Measurements from ENCODE around the gene IFNAR2. TPM values are rescaled to one million over a fixed set of nuclear protein-coding genes. Genes with fewer than 3 reads are reported as not detected.
"Not testable (repeated sequence)": the region's sequence is repeated elsewhere in the genome, so short reads cannot be mapped to it uniquely, and the experiment has no call there.

IFNAR2 gene
- total RNA-seq, 1 donor from 2014 or later = 9.0 TPM

DNA sequence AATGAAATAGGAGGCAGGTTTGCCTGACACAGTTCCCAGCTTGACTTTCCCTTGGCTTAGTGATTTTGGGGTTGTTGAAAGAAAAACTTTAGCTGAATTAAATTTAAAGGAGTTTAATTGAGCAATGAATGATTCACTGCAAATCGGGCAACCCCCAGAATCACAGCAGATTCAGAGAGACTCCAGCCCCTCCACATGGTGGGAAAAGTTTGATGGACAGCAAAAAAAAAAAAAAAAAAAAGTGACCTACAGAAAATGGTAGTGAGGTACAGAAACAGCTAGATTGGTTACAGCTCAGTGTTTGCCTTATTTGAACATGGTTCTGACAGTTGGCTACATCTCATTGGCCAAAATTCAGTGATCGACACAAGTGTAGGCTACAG, 12.6 kb upstream of the IFNAR2 start:
- DNase-seq = no peak

DNA sequence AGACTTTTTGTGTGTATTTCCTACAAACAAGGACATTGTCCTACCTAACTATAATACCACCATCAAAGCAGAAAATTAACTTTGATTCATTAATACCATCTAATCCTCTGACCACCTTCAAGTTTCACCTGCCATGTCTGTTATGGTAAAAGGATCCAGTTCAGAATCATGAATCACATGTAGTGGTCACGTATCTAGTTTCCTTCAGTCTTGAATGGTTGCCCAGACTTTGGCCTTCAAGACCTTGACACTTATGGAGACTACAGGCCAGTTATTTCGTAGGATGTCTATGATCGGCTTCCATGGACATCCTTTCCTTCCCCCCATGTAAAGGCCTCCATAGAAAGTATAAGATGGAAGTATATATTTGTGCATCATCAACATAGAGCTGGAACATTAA, 10.4 kb upstream of the IFNAR2 start:
- DNase-seq = no peak

DNA sequence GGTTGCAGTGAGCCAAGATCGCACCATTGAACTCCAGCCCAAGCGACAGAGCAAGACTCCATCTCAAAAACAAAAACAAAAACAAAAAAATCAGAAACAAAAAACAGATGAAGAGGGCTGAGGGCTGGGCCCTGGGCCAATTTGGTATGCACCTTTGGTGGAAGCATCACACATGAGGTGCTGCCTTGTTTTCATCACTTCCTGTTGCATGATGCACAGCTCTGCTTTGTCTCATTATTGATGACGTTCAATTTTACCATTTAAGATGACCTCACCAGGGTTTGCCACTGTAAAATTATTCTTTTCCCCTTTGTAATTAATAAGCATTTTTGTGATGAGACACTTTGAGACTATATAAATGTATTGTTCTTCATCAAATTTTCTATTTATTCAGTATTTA, 9.8 kb upstream of the IFNAR2 start:
- no peak for DNase-seq

DNA sequence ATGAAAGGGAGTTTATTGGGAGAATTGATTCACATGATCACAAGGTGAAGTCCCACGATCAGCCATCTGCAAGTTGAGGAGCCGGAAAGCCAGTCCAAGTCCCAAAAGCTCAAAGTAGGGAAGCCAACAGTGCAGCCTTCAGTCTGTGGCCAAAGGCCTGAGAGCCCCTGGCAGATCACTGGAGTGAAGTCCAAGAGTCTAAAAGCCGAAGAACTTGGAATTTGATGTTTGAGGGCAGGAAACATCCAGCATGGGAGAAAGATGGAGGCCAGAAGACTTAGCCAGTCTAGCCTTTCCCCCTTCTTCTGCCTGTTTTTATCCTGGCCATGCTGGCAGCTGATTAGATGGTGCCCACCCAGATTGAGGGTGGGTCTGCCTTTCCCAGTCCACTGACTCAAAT, 4.4 kb upstream of the IFNAR2 start:
- DNase-seq = not testable (repeated sequence)

DNA sequence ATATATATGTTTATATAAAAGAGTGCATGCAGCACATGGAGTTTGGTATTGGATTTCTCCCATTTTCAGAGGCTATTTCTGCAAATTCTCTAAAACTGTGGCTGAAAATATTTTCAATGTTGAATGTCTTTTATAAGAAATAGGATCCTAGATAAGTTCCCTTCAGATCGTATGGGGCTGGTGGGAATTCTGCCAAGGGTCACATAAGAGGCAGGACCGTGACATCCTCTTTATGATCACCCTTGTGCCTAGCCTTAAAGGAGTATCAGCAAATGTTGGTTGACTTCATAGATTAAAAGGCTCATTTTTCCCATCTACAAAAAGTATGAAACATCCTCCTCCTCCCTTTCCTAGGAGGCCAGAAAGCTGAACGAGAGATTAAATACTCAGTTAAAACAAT, 1.3 kb upstream of the IFNAR2 start:
- DNase-seq = no peak

DNA sequence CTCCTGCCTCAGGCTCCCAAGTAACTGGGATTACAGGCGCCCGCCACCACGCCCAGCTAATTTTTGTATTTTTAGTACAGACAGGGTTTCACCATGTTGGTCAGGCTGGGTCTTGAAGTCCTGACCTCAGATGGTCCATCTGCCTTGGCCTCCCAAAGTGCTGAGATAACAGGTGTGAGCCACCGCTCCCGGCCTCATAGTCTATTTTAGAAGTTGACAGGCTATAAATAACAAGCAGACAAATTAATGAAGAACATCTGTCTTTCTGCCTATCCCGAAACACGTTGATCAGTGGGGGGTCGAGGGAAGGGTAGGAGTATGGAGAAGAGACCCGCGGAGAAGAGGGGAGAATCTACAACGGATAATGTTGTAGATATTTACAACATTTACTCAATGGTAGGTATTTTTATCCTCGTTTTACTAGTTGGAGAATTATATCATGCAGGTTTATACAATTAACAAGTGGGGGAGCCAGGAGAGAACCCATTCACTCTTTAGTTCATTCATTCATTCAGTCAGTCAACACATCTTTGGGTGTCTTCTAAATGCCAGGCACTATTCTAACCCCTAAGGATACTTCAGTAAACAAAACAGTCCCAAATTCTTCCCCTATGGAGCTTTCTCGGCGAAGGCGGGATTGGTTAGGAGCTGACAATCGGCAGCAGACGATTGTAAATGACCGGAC, 497 bp upstream of the IFNAR2 start:
- no peak for DNase-seq

DNA sequence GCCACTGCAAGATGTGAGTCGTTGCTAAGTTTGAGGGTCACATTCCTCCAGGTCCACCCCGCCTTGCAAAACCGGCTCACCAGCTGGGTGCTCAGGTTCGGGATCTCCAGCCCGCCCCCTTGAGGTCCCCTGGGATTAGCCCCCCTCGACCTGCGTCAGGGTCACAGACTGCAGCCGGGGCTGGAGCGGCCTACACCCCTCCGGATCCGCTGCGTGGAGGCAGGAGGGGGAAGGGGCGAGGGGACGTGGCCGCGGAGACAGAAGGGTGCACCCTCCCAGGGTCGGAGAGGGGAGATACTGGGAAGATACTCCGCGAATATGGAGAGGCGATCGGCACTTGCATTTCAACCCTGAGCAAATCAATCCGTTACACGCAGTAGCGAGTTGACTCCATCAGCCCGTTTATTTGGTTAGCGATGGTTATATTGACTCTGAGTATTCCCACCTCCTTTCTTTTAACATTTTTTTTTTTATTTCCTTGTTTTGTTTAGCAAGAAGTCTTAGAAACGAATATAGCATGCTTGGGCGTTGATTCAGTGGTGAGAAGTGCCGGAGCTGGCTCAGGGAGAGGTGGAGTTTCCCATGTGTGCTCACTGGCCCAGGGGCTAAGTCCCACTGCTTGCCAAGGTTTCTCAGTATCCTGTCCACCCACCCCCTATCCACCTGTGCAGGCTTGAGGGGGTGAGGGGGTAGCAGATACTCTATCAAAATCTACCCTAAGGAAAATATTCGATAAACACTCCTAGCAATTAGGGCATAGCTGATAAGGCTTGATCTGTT, 997 bp downstream of the IFNAR2 start:
- DNase-seq = no peak

DNA sequence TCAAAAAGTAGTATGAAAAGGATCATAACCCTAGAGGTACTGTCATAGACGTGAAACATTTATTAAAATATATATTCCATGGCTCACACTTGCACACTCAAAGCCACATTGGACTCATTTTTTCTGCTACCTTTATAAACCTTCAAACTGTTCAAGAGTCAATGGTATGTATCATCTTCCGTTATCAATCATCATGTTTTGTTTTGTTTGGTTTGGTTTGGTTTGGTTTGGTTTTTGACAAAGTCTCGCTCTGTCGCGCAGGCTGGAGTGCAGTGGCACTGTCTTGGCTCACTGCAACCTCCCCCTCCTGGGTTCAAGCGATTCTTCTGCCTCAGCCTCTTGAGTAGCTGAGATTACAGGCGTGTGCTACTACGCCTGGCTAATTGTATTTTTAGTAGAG, 1.8 kb downstream of the IFNAR2 start:
- DNase-seq = no peak

DNA sequence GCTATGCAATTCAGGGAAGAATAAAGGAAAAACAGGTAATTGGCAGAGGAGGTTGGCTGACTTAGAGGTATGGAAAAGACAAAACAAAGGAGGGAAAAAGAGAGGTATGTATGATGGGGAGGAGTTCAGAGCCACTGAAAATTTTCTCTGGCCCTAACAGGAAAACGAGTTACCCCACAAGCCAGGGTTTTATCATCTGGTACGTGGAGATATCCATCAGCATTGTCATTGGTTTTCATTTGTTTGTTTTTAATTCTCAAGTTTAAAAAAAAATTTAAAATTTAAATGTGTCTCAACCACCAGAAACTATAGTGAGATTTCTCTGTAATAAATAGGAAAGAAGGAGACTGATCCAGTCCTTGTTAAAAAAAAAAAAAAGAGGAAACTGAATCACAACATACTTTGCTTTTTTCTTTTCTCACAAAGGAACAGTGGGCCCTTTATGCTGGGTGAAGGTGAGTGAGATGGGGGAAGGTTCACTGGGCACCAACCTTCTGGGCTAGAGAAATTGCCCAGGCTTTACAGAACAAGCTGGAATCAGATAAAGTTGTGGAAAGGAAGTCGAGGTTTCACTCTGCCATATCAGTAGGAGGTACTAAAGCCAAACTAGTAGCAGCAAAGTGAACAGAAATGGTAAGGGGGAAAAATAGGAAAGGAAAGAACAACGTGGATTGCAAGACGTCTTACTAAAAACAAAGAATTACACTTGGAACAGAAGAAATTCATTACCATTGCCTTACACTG, 2.7 kb downstream of the IFNAR2 start:
- no peak for DNase-seq

DNA sequence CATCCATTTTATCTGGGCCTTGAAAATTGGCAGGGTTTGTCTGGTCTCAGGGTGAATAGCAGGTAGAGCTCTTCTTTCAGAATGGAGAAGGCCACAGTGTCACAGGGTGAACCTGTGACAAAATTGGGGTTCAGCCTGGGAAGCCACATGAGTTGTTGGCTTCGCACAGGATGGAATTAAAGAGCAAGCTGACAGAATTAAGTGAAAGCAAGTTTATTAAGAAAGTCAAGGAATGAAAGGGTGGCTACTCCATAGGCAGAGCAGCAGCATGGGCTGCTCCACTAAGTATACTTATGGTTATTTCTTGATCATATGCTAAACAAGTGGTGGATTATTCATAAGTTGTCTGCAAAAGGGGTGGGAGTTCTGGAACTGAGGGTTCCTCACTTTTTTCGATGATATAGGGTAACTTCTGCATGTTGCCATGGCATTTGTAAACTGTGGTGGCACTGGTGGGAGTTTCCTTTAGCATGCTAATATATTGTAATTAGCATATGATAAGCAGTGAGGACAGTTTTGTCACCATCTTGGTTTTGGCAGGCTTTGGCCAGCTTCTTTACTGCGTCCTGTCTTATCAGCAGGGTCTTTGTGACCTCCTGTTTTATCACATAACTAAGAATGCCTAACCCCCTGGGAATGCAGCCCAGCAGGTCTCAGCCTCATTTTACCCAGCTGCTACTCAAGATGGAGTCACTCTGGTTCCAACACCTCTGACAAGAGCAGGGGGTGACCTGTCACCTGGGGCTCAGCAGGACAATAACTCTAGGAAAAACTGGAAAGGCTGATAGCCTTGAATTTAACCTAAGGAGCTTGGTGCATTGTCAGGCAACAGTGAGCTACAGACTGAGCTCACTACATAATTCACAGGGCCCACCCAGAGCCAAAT, 5.1 kb downstream of the IFNAR2 start:
- no peak for DNase-seq

DNA sequence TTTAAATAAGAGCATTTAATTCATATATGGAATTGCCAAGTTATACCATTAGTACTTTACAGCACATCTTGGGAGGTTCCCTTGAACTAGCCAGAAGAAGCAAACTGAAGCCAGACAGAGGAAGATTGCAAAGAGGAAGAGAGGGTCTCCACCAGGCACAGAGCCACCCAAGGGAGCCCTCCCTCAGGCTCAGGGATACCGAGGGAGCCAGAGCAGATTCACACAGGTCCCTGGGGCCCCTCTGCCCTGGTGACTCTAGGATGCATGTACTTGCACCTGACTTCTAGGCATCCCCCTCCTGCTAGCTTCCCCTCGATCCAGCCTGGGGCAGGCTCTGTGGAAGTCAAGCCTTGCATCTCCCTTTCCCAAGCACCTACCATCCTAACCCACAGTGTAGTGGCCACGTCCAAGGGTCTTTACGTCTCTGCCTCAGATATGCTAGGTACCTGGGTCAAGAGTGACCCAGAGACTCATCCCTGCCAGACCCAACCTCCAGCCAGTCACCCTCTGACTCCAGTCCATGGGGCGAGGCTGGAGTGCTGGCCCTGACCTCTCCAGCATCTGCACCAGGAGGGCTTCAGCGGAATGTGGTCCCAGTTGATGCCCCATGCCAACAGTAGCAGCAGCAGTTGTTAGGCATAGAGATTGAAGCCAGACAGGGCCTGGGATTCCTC, 6.4 kb downstream of the IFNAR2 start:
- DNase-seq = no peak

DNA sequence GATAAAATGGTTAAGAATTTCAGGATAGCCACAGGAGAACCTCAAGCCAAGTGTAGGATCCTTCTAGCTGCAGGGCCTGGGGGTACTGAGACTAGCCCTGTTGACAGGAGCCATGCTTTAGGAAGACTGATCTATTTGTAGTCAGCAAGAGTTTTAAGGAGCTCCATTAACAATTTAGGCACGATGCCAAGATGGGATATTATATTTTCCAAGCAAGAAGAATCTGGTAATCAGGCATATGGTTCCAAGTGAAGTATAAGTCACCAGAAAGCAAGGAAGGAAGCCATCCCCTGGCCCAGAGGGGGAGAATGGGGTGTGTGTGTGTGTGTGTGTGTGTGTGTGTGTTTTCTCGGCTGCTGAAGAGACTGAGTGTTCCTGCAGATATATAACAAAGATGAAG, 7.0 kb downstream of the IFNAR2 start:
- peak; percentile 43 for DNase-seq

DNA sequence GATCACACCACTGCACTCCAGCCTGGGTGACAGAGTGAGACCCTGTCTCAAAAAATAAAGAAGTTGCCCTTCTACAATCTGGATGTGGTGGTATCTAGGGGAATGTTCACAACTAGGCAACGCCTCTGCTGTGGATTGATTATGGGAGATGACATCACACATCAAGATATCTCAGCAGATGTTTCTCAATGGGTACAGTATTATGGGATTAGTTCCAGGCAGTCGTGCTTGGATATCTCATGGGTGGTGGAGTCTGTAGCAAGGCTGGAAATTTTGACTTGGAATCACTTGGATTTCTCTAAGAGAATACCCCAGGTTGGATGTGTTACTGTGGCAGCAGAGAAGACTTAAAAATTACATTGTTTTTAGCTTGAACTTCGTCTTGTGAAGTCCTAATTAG, 7.7 kb downstream of the IFNAR2 start:
- no peak for DNase-seq

DNA sequence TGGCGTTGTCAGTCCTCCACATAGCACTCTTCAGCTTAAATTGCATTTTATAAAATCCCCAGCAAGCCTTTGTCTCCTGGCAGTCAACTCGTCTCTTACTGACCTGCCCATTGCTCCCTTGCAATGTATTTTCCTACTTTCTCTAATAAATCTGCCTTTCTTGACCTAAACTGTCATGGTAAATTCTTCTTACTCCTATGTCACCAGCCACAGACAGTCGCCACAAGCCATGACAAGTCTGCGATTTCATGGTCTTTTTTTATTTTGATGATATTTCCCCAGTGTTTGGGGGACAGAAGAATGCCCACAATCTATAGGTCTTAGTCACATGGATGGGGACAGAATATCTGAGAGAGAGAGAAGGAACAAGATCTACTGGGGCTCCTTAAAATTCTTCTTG, 8.4 kb downstream of the IFNAR2 start:
- DNase-seq = no peak

DNA sequence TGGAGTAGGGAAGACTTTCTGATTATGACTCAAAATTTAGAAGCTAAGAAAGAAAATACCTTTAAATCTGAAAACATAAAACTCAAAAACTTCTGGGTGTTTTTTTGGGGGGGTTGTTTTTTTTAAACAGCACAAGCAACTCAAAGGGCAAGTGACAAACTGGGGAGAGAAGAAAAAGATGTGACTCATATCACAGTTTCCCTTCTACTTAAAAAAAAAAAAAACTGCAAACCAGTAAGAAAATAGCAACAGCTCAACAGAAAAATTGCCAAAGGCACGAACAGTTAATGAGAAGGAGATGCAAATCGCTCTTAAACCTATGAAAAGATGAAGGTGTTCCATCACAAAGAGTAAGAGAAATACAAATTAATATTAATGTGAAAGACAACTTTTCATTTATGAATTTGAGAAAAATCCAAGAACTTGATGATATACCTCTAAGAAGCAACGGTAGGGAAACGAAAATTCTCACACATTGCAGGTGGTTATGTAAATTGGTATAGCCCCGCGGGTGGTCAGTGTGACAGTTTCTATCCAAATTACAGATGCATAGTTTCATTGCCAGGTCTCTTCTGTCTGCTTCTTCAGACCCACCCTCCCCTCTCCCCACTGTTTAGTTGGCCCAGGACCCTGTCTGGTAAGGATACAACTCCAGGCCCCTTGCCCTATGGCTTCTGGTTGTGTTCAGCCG, 9.0 kb downstream of the IFNAR2 start:
- DNase-seq = no peak

DNA sequence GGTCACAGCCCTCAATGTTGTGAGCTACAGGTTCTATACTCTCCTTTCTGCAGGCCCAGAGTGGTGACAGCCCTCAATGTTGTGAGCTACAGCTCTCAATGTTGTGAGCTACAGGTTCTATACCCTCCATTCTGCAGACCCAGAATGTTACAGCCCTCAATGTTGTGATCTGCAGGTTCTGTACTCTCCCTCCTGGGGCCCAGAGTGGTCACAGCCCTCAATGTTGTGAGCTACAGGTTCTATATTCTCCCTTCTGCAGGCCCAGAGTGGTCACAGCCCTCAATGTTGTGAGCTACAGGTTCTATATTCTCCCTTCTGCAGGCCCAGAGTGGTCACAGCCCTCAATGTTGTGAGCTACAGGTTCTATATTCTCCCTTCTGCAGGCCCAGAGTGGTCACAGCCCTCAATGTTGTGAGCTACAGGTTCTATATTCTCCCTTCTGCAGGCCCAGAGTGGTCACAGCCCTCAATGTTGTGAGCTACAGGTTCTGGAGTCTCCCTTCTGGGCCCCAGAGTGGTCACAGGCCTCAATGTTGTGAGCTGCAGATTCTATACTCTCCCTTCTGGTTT, 9.9 kb downstream of the IFNAR2 start:
- DNase-seq = not testable (repeated sequence)

DNA sequence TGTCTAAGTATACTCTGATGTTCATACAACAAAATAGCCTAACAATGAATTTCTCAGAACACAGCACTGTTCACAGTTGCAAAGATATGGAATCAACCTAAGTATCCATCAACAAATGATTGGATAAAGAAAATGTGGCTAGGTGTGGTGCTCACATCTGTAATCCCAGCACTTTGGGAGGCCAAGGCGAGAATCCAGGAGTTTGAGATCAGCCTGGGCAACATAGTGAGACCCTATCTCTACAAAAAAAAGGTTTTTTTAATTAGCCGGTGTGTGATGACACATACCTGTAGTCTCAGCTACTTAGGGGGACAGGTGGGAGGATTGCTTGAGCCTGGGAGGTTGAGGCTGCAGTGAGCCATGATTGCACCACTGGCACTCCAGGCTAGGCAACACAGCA, 10.7 kb downstream of the IFNAR2 start:
- no peak for DNase-seq

DNA sequence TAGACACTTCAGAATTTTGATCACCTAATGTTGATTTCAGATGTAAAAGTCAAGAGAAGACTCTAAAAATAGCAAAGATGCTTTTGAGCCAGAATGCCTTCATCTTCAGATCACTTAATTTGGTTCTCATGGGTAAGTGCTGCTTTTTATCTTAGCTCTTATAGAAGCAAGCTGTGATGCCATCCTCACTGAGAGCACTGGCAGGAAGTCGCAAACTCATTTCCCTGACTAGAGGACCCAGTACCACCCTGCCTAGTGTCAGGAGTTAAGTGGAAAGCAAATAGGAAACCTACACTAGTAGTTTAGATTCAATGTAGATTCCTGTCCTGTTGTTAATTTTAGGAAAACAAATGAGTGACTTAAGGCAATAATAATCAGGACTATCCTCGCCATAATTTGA, 12.1 kb downstream of the IFNAR2 start:
- no peak for DNase-seq

DNA sequence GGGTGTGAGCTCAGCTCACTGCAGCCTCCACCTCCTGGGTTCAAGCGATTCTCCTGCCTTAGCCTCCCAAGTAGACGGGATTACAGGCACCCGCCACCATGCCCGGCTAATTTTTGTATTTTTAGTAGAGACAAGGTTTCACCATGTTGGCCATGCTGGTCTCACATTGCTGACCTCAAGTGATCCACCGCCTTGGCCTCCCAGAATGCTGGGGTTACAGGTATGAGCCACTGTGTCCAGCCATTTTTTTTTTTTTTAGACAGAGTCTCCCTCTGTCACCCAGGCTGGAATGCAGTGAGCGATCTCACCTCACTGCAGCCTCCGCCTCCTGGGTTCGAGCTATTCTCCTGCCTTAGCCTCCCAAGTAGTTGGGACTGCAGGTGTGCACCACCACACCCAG, 13.1 kb downstream of the IFNAR2 start:
- DNase-seq = not testable (repeated sequence)

DNA sequence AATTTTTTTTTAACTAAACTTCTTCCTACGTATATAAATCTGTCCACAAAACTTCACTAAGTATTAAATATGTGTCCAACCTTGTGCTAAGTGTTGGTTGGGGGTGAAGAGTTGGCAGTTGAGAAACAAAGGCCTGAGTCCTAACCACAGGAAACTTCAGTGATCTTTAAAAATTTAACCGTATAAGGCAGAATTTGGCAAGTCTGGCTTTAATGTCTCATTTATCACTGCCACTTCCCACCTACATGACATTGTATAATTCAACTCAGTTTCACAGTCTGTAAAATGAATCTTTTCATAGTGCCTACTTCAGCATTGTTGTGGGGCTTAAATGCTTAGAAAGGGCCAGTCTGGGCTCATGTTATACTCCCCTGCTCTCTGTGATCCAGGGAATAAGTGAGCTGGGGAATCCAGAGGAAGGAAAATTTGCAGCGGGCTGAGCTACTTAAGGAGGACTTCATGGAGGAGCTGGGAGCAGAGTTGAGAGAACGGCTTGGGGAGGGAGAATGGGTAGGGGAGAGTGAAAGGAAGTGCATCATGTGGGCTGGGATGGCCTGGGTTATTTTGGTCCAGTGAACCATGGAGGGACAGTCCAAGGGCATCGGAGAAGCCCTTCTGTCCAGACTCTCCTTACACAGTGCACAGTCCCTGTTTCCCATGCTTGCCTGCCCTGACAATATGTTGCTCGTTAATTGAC, 14.5 kb downstream of the IFNAR2 start:
- no peak for DNase-seq
